ENCODE measurements around the gene SND1.

- TF ChIP-seq RCOR1 (IDR thresholded peaks at IDR 0.05; ENCODE audit: insufficient replicate concordance, low read length), result no peak
- TF ChIP-seq RFX5 (IDR thresholded peaks at IDR 0.05; ENCODE audit: low read depth, low read length), result no peak
- no peak for TF ChIP-seq MAZ (IDR thresholded peaks at IDR 0.05; ENCODE audit: borderline replicate concordance, low read depth, low read length)
- TF ChIP-seq CTCF (conservative IDR thresholded peaks at IDR 0.05; ENCODE audit: low read depth, low read length), result no peak
- no peak for TF ChIP-seq SMC3 (IDR thresholded peaks at IDR 0.05; ENCODE audit: low read depth, low read length)
- TF ChIP-seq CHD1 (IDR thresholded peaks at IDR 0.05; ENCODE audit: low read depth, low read length), result no peak
- TF ChIP-seq RAD21 (IDR thresholded peaks at IDR 0.05; ENCODE audit: low read length), result no peak
- TF ChIP-seq POLR2A (IDR thresholded peaks at IDR 0.05; ENCODE audit: low read depth, low read length), result no peak
- TF ChIP-seq USF2 (IDR thresholded peaks at IDR 0.05; ENCODE audit: low read depth, low read length), result no peak
- TF ChIP-seq BHLHE40 (IDR thresholded peaks at IDR 0.05; ENCODE audit: low read depth, low read length), result no peak
- TF ChIP-seq FOS (IDR thresholded peaks at IDR 0.05; ENCODE audit: low read depth, low read length), result no peak
- no peak for TF ChIP-seq MXI1 (IDR thresholded peaks at IDR 0.05; ENCODE audit: borderline replicate concordance, low read depth, low read length)
- TF ChIP-seq CEBPB (IDR thresholded peaks at IDR 0.05; ENCODE audit: low read depth, low read length), result no peak
- TF ChIP-seq, protein P1, sequence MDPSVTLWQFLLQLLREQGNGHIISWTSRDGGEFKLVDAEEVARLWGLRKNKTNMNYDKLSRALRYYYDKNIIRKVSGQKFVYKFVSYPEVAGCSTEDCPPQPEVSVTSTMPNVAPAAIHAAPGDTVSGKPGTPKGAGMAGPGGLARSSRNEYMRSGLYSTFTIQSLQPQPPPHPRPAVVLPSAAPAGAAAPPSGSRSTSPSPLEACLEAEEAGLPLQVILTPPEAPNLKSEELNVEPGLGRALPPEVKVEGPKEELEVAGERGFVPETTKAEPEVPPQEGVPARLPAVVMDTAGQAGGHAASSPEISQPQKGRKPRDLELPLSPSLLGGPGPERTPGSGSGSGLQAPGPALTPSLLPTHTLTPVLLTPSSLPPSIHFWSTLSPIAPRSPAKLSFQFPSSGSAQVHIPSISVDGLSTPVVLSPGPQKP (IDR thresholded peaks at IDR 0.05; ENCODE audit: borderline replicate concordance, low read depth, low read length), result no peak
Measured at GRCh38 chr7:127741764-127742375, 89.9 kb downstream of the SND1 start.
